Smooth muscle cell (in vitro differentiated cells): ENCODE results near the gene SNX24. TPM values are rescaled to one million over a fixed set of nuclear protein-coding genes. Genes with fewer than 3 reads are reported as not detected.
A peak's percentile ranks its signal among the peaks of the same experiment; 100 is the strongest.
"Not testable (repeated sequence)": the region's sequence is repeated elsewhere in the genome, so short reads cannot be mapped to it uniquely, and the experiment has no call there.

Source experiments
- DNase-seq: peaks from one replicate; lab custom pipeline; 2025; ENCODE audit not compliant: unreplicated experiment; lab: John Stamatoyannopoulos, UW
- H2AFZ ChIP-seq: fragments of 200-600 bp; sonication (generic); 2 replicates; pipeline ENCODE4 v1.6.0; 2016; ENCODE audit warnings: antibody characterized with exemption, low read depth, mild to moderate bottlenecking
- H3F3A ChIP-seq: fragments of 200-600 bp; sonication (generic); 2 replicates; pipeline ENCODE4 v1.6.0; 2017; ENCODE audit warnings: antibody characterized with exemption, low read depth
- H3K27ac ChIP-seq: fragments of 200-600 bp; sonication (generic); 2 replicates; pipeline ENCODE4 v1.5.1; 2016; ENCODE audit warnings: low read depth, mild to moderate bottlenecking
- H3K27me3 ChIP-seq: fragments of 200-600 bp; sonication (generic); 2 replicates; pipeline ENCODE4 v1.6.1; 2016; ENCODE audit warnings: low read depth, mild to moderate bottlenecking
- H3K36me3 ChIP-seq: fragments of 200-600 bp; sonication (generic); 2 replicates; pipeline ENCODE4 v1.5.1; 2016; ENCODE audit warnings: low read depth
- H3K4me1 ChIP-seq: fragments of 200-600 bp; sonication (generic); 2 replicates; pipeline ENCODE4 v1.5.1; 2016; ENCODE audit warnings: low read depth
- H3K4me2 ChIP-seq: fragments of 200-600 bp; sonication (generic); 2 replicates; pipeline ENCODE4 v1.6.0; 2016; ENCODE audit warnings: mild to moderate bottlenecking
- H3K4me3 ChIP-seq: fragments of 200-600 bp; sonication (generic); 2 replicates; pipeline ENCODE4 v1.5.1; 2016; ENCODE audit warnings: mild to moderate bottlenecking
- H3K79me2 ChIP-seq: fragments of 200-600 bp; sonication (generic); 2 replicates; pipeline ENCODE4 v1.6.0; 2016; ENCODE audit warnings: low read depth, mild to moderate bottlenecking
- H3K9ac ChIP-seq: fragments of 200-600 bp; sonication (generic); 2 replicates; pipeline ENCODE4 v1.6.0; 2016; ENCODE audit warnings: low read depth
- H3K9me3 ChIP-seq: fragments of 200-600 bp; sonication (generic); replicated peaks from 2 replicates; pipeline ENCODE4 v1.5.1; 2016; ENCODE audit warnings: low read depth
- H4K20me1 ChIP-seq: fragments of 200-600 bp; sonication (generic); 2 replicates; pipeline ENCODE4 v1.6.0; 2016; ENCODE audit warnings: low read depth
- CTCF ChIP-seq: fragments of 200-600 bp; sonication (generic); IDR thresholded peaks from 2 replicates; pipeline ENCODE4 v1.5.1; 2017; ENCODE audit warnings: borderline replicate concordance, mild to moderate bottlenecking, antibody characterized with exemption; ENCODE audit not compliant: insufficient read depth, poor library complexity, severe bottlenecking
- WGBS: methylation state at CpG from one replicate; pipeline ENCODE4 v1.1.7; 2016; ENCODE audit warnings: low lambda C conversion rate; 5-methylcytosine and 5-hydroxymethylcytosine counted together
- polyA plus RNA-seq: library from polyadenylated mRNA; unstranded; fragments of >200 nt; fragmentation: Nextera tagmentation; extraction: Ambion mirVana; gene quantifications from 2 replicates; pipeline ENCODE4 v1.2.1, GENCODE V29; 2016
- total RNA-seq: library from RNA; depleted of rRNA; stranded (reverse); fragments of >200 nt; gene quantifications from 2 replicates; pipeline ENCODE4 v1.2.3, GENCODE V29; 2014

The SNX24 gene
- total and polyA plus RNA-seq, 2 experiments from 2014 or later: 15.3 to 44.9 TPM

- Histone ChIP-seq H3K36me3 (no peaks in the 10 kb centered on the region), H3K9ac (no peak overlapping the region), H3K79me2 (peaks cover 52% of the 10 kb centered on the region), H2AFZ (no peak overlapping the region), H3K4me3 (no peak overlapping the region), H3F3A (peaks cover 4% of the 10 kb centered on the region), H3K27ac (peak overlapping the region; percentile 78), H4K20me1 (no peaks in the 10 kb centered on the region), H3K27me3 (no peaks in the 10 kb centered on the region), H3K4me2 (peak overlapping the region; percentile 40), H3K4me1 (peaks cover 23% of the 10 kb centered on the region), H3K9me3 (no peaks in the 10 kb centered on the region)
- no peak for TF ChIP-seq CTCF
- DNase-seq: no peak
- 75% methylated on average over 2 of the region's 2 CpGs for WGBS
Observed at GRCh38 chr5:122847687-122848081, 2.3 kb downstream of the SNX24 start.

- 63% methylated on average over 1 of the region's 1 CpG for WGBS
- DNase-seq: no peak
- peak overlapping the region; percentile 54 for H3K27ac ChIP-seq
- no peak overlapping the region for H3K9ac ChIP-seq
- H3K79me2 ChIP-seq: peaks cover 62% of the 10 kb centered on the region
- no peak overlapping the region for H3K4me2 ChIP-seq
- TF ChIP-seq CTCF: no peak
- peaks cover 16% of the 10 kb centered on the region for H3K4me1 ChIP-seq
- H3K27me3 ChIP-seq: no peaks in the 10 kb centered on the region
- H3K36me3 ChIP-seq: no peaks in the 10 kb centered on the region
- H2AFZ ChIP-seq: no peak overlapping the region
- H3F3A ChIP-seq: peaks cover 4% of the 10 kb centered on the region
- no peak overlapping the region for H3K4me3 ChIP-seq
- no peaks in the 10 kb centered on the region for H4K20me1 ChIP-seq
- no peaks in the 10 kb centered on the region for H3K9me3 ChIP-seq
Observed at GRCh38 chr5:122849771-122850170, 4.4 kb downstream of the SNX24 start.

- not testable (repeated sequence) for DNase-seq
- peaks cover 79% of the 10 kb centered on the region for H3K79me2 ChIP-seq
- WGBS: 96% methylated on average over 8 of the region's 8 CpGs
Observed at GRCh38 chr5:122857538-122857937, 12.1 kb downstream of the SNX24 start.

GRCh38 chr5:122858451-122858850 is 13.0 kb downstream of the SNX24 start:
- no peaks in the 10 kb centered on the region for H3K27me3 ChIP-seq
- H4K20me1 ChIP-seq: peaks cover 27% of the 10 kb centered on the region
- no peak for TF ChIP-seq CTCF
- H3K9me3 ChIP-seq: no peaks in the 10 kb centered on the region
- H3K4me2 ChIP-seq: no peak overlapping the region
- H3K79me2 ChIP-seq: peaks cover 79% of the 10 kb centered on the region
- no peaks in the 10 kb centered on the region for H3K36me3 ChIP-seq
- H3K27ac ChIP-seq: no peak overlapping the region
- 86% methylated on average over 1 of the region's 1 CpG for WGBS
- H3K4me1 ChIP-seq: peaks cover 3% of the 10 kb centered on the region
- DNase-seq: no peak
- no peak overlapping the region for H3K4me3 ChIP-seq
- no peaks in the 10 kb centered on the region for H3F3A ChIP-seq
- no peak overlapping the region for H2AFZ ChIP-seq
- no peak overlapping the region for H3K9ac ChIP-seq

More at GRCh38 chr5:122857538-122857937, 12.1 kb downstream of the SNX24 start:
- H3K27ac ChIP-seq, H3K36me3 ChIP-seq, H3K4me3 ChIP-seq, H3K27me3 ChIP-seq, H3F3A ChIP-seq, H3K4me2 ChIP-seq, H3K9ac ChIP-seq, H3K4me1 ChIP-seq, H3K9me3 ChIP-seq, H2AFZ ChIP-seq: not testable (repeated sequence)
- peaks cover 23% of the 10 kb centered on the region for H4K20me1 ChIP-seq
